ENCODE data around the gene N4BP2. TPM values are rescaled to one million over a fixed set of nuclear protein-coding genes. Genes with fewer than 3 reads are reported as not detected.

The N4BP2 gene
- total RNA-seq, 1 donor = 15.4 TPM

- no peak for TF ChIP-seq CTCF (IDR thresholded peaks at IDR 0.05; ENCODE audit: insufficient read depth, low read length)
- no peak overlapping the region for H3K4me3 ChIP-seq (ENCODE audit: low read depth, low read length)
- DNase-seq (ENCODE audit: low read depth) = no peak
These were observed 15.7 kb upstream of the N4BP2 start for GRCh38 chr4:40040908-40041307.

- DNase-seq (ENCODE audit: low read depth) = no peak
- no peak overlapping the region for H3K4me3 ChIP-seq (ENCODE audit: low read depth, low read length)
- TF ChIP-seq CTCF (IDR thresholded peaks at IDR 0.05; ENCODE audit: insufficient read depth, low read length) = no peak
These were observed 12.9 kb upstream of the N4BP2 start for GRCh38 chr4:40043786-40044185.

- peak; percentile 27 for TF ChIP-seq CTCF (IDR thresholded peaks at IDR 0.05; ENCODE audit: insufficient read depth, low read length)
- no peak overlapping the region for H3K4me3 ChIP-seq (ENCODE audit: low read depth, low read length)
- DNase-seq (ENCODE audit: low read depth) = peak; percentile 77
These were observed 10.2 kb upstream of the N4BP2 start for GRCh38 chr4:40046311-40046980.

- no peak overlapping the region for H3K4me3 ChIP-seq (ENCODE audit: low read depth, low read length)
- TF ChIP-seq CTCF (IDR thresholded peaks at IDR 0.05; ENCODE audit: insufficient read depth, low read length) = no peak
- no peak for DNase-seq (ENCODE audit: low read depth)
These were observed 3.5 kb upstream of the N4BP2 start for GRCh38 chr4:40053161-40053560.

- peak overlapping the region; percentile 82 for H3K4me3 ChIP-seq (ENCODE audit: low read depth, low read length)
- no peak for DNase-seq (ENCODE audit: low read depth)
- no peak for TF ChIP-seq CTCF (IDR thresholded peaks at IDR 0.05; ENCODE audit: insufficient read depth, low read length)
These were observed 1.2 kb upstream of the N4BP2 start for GRCh38 chr4:40055511-40055862.

GRCh38 chr4:40055863-40056715, 561 bp upstream of the N4BP2 start:
- peak; percentile 5 for TF ChIP-seq CTCF (IDR thresholded peaks at IDR 0.05; ENCODE audit: insufficient read depth, low read length)
- peak overlapping the region; percentile 82 for H3K4me3 ChIP-seq (ENCODE audit: low read depth, low read length)
- DNase-seq (ENCODE audit: low read depth) = peak; percentile 84

All from fibroblast of the aortic adventitia (primary cell).